HL-60/S4 (cell line): ENCODE results near the gene NFE2L2.
"Not testable (repeated sequence)": the region's sequence is repeated elsewhere in the genome, so short reads cannot be mapped to it uniquely, and the experiment has no call there.

Experiments used
- in situ Hi-C: fragments of 300-500 bp; cut with MboI; formaldehyde crosslinking; loops from 2 replicates; pipeline ENCODE4 v1.14.3; 2022; ENCODE audit warnings: low sequenced_read_pairs

The NFE2L2 gene

DNA sequence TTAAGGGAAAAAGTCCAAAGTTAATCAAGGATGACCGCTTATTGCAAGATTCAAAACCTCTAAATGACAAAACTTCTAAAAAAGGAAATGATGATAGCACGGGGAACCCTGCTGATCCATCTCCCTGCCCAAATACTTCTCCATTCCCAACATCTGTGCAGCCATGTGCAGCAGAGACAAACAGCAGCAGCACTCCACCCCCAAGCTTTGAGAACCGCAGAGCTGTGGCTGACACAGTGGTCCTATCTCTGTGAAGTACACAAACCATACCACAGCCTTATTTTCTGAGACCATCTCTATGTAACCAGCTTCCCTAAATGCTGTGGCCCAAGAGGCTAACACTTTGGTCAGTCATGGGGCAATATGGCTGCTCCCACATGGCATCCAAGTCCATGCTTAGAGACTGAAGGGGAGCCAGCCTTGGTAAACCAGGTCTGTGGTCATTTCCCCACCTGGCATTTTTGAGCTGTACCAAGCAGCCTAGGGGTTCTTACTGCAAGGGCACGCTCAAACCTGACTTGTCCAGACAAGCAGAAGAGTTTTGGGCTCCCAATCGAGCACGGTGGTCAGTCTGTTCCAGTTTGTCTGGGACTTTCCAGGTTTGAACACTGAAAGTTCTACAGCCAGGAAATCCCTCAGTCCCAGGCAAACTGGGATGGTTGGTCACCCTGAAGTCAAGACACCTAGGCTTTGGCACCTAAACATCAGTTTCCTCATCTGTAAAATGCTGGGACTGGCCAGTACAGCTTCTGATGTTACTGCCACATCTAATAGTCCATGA, 17.1 kb upstream of the NFE2L2 start:
- in situ Hi-C loops, result no loop called here

DNA sequence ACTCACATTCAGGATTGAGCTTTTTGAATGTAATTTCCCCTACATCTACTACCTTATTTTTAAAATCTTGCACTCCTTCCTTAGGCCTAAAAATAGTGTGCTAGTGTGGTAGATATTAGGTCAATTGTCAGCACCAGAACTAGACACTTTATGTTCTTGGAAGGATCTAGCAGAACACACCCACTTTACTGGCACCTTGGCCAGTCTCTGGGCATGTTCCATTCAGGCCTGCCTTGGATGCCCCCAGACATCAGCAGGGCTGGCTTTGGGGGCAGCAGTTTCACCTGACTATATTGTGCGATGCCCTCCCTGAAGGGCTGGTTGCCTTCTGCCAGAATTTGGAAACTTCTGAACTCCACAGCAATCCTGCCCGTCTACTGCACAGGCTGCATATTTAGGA, 15.3 kb upstream of the NFE2L2 start:
- in situ Hi-C loops, result no loop called here

DNA sequence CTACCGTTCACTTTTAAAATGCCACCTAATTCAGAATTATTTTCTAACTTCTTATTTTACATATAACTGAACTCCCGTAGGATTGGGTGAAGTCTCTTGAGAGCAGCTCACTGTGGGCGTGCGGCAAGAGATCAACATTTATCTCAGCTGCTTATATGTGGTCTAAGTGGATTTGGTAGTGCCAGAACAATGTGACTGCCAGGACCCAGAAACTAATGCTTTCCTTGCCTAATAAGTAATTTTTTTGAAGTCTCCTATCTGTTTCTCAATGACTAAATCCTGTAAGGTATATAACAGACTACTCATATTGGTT, 11.2 kb upstream of the NFE2L2 start:
- in situ Hi-C loops, result no loop called here

- in situ Hi-C loops, result no loop called here
Measured at GRCh38 chr2:177275040-177275742, 10.7 kb upstream of the NFE2L2 start.

DNA sequence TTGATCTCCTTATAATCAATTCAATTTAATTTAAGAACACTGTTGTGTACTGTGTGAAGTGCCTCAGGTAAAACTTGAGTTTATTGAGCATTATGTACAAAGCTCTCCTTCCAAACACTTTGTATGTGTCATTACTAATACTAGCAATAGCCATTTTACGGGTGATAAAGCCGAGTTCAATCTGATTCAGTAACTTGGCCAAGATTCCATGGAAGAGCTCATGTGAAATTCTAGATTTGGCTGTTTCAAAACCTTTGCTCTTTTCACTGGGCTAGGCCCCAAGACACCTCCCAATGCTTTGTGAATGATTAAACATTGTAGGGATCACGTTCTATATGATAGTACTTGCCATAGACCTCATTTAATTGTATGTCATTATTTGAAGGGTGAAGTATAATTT, 8.9 kb upstream of the NFE2L2 start:
- in situ Hi-C loops, result no loop called here

DNA sequence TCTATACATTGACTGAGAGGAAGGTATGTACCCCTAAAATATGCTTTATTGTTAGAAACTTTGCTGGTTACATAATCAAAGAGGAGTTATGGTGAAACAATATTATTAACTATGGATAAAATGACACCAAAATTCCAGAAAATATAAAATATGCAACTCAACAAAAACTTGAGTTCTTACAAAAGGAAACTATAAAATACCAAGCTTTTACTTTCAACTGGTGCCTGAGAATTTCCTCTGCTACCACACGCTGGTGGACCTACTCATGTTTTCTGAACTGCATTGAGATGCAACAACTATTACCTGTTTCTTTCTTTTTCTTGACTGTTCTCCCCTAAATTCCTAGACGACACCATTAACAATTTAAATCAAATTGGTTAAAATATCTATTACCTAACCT, 8.2 kb upstream of the NFE2L2 start:
- in situ Hi-C loops, result no loop called here

DNA sequence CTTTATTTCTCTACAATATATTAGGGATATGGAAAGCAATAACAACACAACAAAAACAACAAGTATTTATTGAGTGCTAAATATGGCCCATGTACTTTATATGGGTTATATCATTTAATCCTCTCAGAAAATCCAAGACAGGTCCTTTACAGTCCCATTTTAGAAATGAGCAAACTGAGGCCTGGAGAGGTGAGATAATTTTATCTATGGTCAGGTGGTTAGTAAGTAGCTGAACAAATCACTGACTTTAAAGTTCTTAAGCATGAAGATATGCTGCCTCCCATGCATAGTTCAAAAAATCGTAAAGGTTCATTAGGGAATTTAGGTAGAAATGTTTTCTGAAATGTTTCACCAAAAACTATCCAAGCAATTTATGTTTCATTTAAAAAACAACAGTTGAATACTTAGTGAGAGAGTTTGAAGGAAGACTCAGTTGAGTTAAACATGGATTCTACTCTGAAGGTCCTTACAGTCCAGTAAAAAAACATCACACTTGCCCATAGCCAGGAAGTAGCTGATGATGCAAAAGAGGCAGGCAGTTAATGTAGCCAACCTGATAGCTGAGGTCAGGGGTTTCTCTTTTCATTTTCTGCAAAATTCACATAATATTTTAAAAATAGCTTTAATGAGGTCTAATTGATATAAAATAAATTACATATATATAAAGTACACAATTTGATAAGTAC, 7.6 kb upstream of the NFE2L2 start:
- in situ Hi-C loops, result no loop called here

DNA sequence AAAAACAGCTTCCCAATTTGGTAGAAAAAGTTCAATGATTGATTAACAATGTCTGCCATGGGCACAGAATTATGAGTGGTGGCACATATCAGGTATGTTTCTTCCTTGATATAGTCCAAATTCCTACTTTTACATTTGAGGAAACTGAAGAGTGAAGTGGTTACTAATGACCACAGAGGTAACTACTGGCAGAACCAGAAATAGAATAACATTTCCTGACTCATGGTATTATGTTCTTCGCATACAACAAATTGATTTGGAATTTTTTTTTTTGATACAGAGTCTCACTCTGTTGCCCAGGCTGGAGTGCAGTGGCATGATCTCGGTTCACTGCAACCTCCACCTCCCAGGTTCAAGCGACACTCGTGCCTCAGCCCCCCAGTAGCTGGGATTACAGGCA, 6.0 kb upstream of the NFE2L2 start:
- in situ Hi-C loops, result no loop called here

- in situ Hi-C loops, result no loop called here
Measured at GRCh38 chr2:177268901-177269300, 4.4 kb upstream of the NFE2L2 start.

GRCh38 chr2:177268187-177268871, 3.8 kb upstream of the NFE2L2 start:
- in situ Hi-C loops, result no loop called here

DNA sequence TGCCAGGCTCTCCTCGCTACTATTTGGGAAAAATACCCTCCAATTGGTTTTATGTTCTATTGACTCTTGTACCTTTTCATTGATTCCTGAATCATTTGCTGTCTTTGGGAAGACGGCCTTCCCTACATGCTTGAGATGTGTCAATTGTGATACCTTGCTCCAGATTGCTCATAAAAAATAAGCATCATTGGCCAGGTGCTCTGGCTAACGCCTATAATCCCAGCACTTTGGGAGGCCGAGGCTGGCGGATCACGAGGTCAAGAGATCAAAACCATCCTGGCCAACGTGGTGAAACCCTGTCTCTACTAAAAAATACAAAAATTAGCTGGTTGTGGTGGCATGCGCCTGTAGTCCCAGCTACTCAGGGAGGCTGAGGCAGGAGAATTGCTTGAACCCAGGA, 2.4 kb upstream of the NFE2L2 start:
- in situ Hi-C loops, result not testable (repeated sequence)

DNA sequence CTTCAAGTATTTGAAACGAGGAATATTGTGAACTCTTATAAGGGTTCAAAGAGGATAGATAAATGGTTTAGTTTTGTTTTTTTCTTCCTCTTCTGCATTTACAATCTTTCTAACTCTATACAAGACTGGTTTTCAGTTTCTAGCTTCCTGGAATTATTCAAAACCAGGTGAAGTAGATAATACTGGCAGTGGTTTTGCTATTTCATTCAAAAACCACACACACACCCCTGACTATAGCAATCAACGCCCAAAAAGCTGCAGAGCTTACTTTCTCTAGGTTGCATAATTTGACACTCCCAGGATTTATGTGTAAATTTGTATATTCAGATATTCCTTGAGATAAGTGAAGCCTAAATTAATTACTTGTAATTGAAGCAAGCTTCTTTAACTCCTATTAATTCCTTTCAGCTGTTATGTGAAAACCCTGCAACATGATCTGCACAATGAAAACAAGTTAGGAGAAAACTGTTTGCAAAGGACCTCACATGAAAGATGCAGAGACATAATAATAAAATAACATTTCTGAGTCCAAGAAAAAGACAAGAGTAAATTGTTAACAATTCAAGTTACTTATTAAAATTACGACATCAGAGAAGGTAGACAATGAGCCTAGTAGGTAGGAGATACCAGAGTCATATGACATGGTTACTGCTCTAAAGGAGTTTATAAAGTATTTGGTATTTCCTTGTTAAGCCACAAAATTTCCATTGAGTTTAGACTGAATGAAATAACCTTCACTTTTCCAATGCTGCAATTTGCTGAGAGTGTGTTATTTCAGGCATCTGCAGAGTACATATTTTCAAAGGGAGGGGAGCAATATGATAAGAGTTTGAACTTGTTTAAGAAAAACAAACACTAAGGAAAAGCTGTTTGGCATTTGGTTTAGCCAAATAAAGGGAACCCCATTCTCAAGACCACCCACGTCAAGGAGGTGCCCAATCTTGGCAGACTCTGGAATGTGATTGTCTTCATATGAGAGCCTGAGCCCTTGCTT, 1.6 kb upstream of the NFE2L2 start:
- in situ Hi-C loops, result no loop called here

- in situ Hi-C loops, result no loop called here
Measured at GRCh38 chr2:177264209-177264692, 276 bp downstream of the NFE2L2 start.

DNA sequence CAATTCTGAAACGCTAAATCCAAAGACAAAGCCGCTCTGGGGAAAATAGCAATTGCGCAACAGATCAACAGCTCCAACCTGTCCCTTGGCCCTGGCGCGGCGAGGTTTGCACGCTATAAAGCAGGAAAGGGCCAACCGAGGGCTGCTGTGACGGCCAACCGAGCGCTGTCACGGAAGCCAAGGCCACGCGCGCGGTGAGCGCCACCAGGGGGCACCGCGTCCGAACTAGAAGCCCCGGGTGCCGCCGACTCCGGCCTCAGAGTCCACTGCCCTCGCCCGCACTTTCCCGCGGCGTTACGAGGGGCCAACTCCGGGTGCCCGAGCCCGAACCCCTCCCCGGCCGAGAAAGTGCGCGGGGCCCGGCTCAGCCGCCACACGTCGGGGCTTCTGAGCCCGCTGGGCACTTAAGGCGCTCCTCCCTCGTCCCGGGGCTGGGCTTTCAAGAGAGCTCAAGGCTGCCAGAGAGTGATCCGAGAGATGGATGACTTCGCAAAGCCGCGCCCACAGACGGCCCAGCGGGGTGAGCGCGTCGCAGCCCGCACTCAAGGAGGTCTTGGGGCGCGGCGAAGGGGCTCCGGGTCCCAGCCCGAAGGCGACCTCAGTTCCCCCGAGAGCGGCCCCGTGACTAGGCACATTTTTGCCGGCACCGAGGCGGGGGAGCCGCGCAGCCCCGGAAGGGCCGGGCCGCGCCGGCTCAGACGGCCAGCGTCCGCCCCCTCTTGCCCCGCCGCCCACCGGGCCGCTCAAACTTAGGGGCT, 897 bp downstream of the NFE2L2 start:
- in situ Hi-C loops, result no loop called here

- in situ Hi-C loops, result no loop called here
Measured at GRCh38 chr2:177262958-177263450, 1.5 kb downstream of the NFE2L2 start.

- in situ Hi-C loops, result no loop called here
Measured at GRCh38 chr2:177262092-177262491, 2.4 kb downstream of the NFE2L2 start.

DNA sequence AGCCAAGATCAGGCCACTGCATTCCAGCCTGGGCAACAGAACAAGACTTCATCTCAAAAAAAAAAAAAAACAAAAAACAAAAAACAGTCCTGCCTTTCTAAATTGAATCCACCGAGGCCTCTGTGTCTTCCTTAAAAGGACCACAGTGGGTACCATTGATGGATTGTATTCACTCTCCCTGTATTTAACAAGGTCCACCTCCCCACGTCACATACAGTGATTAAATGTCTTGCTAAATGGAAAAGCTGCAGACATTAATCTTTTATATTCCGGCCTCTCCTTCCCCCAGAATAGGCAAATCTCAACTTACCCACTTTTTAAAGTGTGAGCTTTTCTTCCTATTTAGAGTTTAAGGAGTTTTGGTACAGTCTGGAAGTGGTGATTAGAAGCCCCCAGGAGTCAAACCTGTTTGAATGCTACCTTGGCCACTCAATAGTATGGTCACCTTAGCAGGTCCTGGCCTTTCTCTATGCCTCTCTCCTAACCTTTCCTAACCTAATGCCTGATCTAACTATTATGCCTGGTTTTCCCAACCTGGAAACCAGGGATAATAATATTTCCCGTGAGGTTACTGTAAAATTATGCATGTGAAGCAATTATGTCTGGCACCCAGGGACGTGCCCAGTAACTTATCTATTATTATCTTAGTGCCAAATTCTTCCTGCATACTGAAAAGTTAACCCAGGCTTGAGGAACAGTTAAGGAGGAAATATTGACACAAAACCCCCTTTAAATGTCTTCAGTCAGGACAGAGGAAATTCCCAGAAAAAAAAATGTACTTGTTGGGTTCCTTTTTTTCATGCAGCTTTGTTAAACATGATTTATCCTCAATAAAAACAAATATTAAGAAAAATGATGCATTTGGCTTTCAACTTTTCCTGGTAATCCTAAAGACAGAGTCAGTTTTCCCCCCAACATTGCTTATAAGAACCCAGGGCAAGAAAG, 3.1 kb downstream of the NFE2L2 start:
- in situ Hi-C loops, result no loop called here

DNA sequence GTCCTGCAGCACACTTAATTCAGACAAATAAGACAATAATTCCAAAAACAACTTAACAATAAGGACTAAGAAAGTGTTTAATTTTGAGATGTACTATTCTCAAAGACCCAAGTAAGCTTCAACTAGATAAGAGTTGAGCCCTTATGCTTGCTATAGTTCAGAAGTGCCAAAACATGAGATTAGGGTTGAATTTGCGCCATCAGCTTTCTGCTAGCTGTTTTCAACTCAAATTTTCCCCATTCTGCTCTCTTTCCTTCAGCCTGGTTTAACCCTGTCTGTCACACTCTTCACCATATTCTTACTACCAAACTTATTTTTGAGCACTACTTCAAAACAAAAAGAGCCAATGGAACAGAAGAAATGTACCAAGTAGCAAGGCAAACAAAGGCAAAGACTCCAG, 4.1 kb downstream of the NFE2L2 start:
- in situ Hi-C loops, result no loop called here
